Uterus (tissue), 2 donors: ENCODE results near the gene CIAO3.

Experiments used
- POLR2A ChIP-seq, 2 donors: fragments of 450-650 bp; IDR thresholded peaks; one replicate each; pipeline ENCODE4 v1.6.1; 2016; ENCODE audit warnings: antibody characterized with exemption in 2 of 2, mild to moderate bottlenecking in 1 of 2, moderate library complexity in 1 of 2
- TF ChIP-seq, protein P1 (sequence below), 4 experiments: fragments of 200-600 bp in 2 of 4; fragments of 450-650 bp in 2 of 4; sonication (generic) in 2 of 4; IDR thresholded peaks; one replicate each; pipeline ENCODE4 v1.5.1; 2016 to 2019; ENCODE audit warnings: antibody characterized with exemption in 4 of 4, mild to moderate bottlenecking in 2 of 4, moderate library complexity in 1 of 4

GRCh38 chr16:743794-744500 lies 3.1 kb upstream of the CIAO3 start:
- no peak for TF ChIP-seq POLR2A (IDR thresholded peaks at IDR 0.05)
- TF ChIP-seq, protein P1, sequence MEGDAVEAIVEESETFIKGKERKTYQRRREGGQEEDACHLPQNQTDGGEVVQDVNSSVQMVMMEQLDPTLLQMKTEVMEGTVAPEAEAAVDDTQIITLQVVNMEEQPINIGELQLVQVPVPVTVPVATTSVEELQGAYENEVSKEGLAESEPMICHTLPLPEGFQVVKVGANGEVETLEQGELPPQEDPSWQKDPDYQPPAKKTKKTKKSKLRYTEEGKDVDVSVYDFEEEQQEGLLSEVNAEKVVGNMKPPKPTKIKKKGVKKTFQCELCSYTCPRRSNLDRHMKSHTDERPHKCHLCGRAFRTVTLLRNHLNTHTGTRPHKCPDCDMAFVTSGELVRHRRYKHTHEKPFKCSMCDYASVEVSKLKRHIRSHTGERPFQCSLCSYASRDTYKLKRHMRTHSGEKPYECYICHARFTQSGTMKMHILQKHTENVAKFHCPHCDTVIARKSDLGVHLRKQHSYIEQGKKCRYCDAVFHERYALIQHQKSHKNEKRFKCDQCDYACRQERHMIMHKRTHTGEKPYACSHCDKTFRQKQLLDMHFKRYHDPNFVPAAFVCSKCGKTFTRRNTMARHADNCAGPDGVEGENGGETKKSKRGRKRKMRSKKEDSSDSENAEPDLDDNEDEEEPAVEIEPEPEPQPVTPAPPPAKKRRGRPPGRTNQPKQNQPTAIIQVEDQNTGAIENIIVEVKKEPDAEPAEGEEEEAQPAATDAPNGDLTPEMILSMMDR (IDR thresholded peaks at IDR 0.05) = no peak
